PC-9 (cell line): ENCODE results near the gene EXOG.

Experiments
- EZH2 ChIP-seq: fragments of 200-600 bp; sonication (generic); IDR thresholded peaks from 2 replicates; pipeline ENCODE4 v1.8.0; 2017; ENCODE audit warnings: antibody characterized with exemption, low read depth
- TF ChIP-seq, protein P1 (sequence below): fragments of 200-600 bp; sonication (generic); conservative IDR thresholded peaks from 2 replicates; pipeline ENCODE4 v1.6.1; 2017; ENCODE audit warnings: mixed run types, antibody characterized with exemption, mild to moderate bottlenecking, moderate library complexity

DNA sequence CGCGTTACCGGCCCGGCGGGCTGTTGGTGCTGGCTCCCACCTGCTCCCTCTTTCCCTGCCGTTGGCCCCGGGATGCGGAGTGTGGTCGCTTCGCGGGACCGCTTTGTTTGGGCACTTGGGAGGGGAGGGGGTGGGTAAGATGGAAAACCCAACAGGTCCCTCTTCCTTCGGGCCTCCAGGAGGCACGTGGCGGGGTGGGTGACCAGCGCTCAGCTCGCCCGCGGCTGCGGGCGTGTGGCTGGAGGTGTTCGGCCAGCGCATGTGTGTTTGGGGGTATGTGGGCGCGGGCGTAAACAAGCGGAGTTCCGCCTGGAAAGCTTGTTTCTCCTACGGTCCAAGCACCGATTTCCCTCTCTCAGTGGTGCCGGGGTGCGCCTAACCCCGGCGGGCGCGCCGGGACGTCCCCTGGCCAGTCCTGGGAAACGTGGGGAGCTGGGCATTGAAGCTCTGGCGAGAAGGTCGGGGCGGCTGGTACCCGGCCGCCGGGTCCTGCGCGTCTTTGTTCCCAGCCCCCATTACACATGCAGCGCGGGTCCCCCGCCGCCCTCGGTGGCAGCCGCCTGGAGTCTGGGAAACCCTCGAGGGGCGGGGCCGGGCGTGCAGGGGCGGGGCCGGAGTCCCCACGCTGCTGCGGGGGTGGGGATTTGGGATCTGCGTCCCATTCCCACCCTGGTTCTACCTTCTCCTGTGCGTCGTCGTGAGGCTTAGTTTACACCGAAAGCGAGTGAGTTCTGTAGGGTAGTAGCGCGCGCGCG lies 41.1 kb upstream of the EXOG start:
- TF ChIP-seq, protein P1, sequence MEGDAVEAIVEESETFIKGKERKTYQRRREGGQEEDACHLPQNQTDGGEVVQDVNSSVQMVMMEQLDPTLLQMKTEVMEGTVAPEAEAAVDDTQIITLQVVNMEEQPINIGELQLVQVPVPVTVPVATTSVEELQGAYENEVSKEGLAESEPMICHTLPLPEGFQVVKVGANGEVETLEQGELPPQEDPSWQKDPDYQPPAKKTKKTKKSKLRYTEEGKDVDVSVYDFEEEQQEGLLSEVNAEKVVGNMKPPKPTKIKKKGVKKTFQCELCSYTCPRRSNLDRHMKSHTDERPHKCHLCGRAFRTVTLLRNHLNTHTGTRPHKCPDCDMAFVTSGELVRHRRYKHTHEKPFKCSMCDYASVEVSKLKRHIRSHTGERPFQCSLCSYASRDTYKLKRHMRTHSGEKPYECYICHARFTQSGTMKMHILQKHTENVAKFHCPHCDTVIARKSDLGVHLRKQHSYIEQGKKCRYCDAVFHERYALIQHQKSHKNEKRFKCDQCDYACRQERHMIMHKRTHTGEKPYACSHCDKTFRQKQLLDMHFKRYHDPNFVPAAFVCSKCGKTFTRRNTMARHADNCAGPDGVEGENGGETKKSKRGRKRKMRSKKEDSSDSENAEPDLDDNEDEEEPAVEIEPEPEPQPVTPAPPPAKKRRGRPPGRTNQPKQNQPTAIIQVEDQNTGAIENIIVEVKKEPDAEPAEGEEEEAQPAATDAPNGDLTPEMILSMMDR: no peak
- TF ChIP-seq EZH2: no peak
